ENCODE results near the gene FBXW8.

The FBXW8 gene

GRCh38 chr12:117013726-117014125 is 103.0 kb downstream of the FBXW8 start:
- H3K4me3 Mint-ChIP-seq = no peak overlapping the region
- H3K27me3 Mint-ChIP-seq = no peaks in the 10 kb centered on the region
- H3K27ac Mint-ChIP-seq = no peak overlapping the region
- ATAC-seq (replicated peaks) (no peak), DNase-seq (no peak)
- H3K4me1 Mint-ChIP-seq = peaks cover 0 to 6% of the 10 kb centered on the region in 2 donors
- H3K36me3 Mint-ChIP-seq = peaks cover 69 to 76% of the 10 kb centered on the region in 2 donors
- peaks cover 17 to 18% of the 10 kb centered on the region in 2 donors for H3K9me3 Mint-ChIP-seq

GRCh38 chr12:117014342-117014887 is 103.7 kb downstream of the FBXW8 start:
- no peak for ATAC-seq (replicated peaks)
- H3K4me1 Mint-ChIP-seq = peaks cover 2 to 6% of the 10 kb centered on the region in 2 donors
- peaks cover 71 to 77% of the 10 kb centered on the region in 2 donors for H3K36me3 Mint-ChIP-seq
- H3K27me3 Mint-ChIP-seq = no peaks in the 10 kb centered on the region
- peaks cover 17 to 18% of the 10 kb centered on the region in 2 donors for H3K9me3 Mint-ChIP-seq
- DNase-seq = no peak
- H3K4me3 Mint-ChIP-seq = no peak overlapping the region
- H3K27ac Mint-ChIP-seq = no peak overlapping the region

GRCh38 chr12:117015811-117016210 is 105.1 kb downstream of the FBXW8 start:
- Mint-ChIP-seq H3K27me3 (no peaks in the 10 kb centered on the region), H3K27ac (no peak overlapping the region), H3K4me3 (no peak overlapping the region), H3K4me1 (peaks cover 2 to 6% of the 10 kb centered on the region in 2 donors), H3K36me3 (peaks cover 71 to 76% of the 10 kb centered on the region in 2 donors), H3K9me3 (peaks cover 17 to 18% of the 10 kb centered on the region in 2 donors)
- no peak for ATAC-seq (replicated peaks)
- no peak for DNase-seq

- no peak overlapping the region for H3K4me3 Mint-ChIP-seq
- peaks cover 0 to 2% of the 10 kb centered on the region in 2 donors for H3K4me1 Mint-ChIP-seq
- DNase-seq = no peak
- no peaks in the 10 kb centered on the region for H3K27me3 Mint-ChIP-seq
- peaks cover 16 to 17% of the 10 kb centered on the region in 2 donors for H3K9me3 Mint-ChIP-seq
- no peak overlapping the region for H3K27ac Mint-ChIP-seq
- peaks cover 56 to 69% of the 10 kb centered on the region in 2 donors for H3K36me3 Mint-ChIP-seq
- no peak for ATAC-seq (replicated peaks)
Measured at GRCh38 chr12:117017807-117018206, 107.1 kb downstream of the FBXW8 start.

GRCh38 chr12:117018276-117018675 is 107.5 kb downstream of the FBXW8 start:
- Mint-ChIP-seq H3K4me1 (peaks cover 0 to 2% of the 10 kb centered on the region in 2 donors), H3K9me3 (peaks cover 13 to 15% of the 10 kb centered on the region in 2 donors), H3K27ac (no peak overlapping the region), H3K4me3 (no peak overlapping the region), H3K27me3 (no peaks in the 10 kb centered on the region), H3K36me3 (peaks cover 51 to 67% of the 10 kb centered on the region in 2 donors)
- no peak for DNase-seq
- ATAC-seq (replicated peaks) = no peak

- Mint-ChIP-seq H3K27me3 (no peaks in the 10 kb centered on the region), H3K27ac (peak overlapping the region; percentile 82), H3K4me1 (peaks cover 0 to 2% of the 10 kb centered on the region in 2 donors), H3K9me3 (peaks cover 13 to 14% of the 10 kb centered on the region in 2 donors), H3K36me3 (peaks cover 50 to 65% of the 10 kb centered on the region in 2 donors), H3K4me3 (no peak overlapping the region)
- no peak for DNase-seq
- no peak for ATAC-seq (replicated peaks)
Measured at GRCh38 chr12:117018685-117019084, 107.9 kb downstream of the FBXW8 start.

- Mint-ChIP-seq H3K27ac (no peak overlapping the region), H3K4me1 (peaks cover 0 to 2% of the 10 kb centered on the region in 2 donors)
Measured at GRCh38 chr12:117019866-117020265, 109.1 kb downstream of the FBXW8 start.

GRCh38 chr12:117020536-117021220 is 109.9 kb downstream of the FBXW8 start:
- no peak for DNase-seq
- Mint-ChIP-seq H3K27me3 (no peaks in the 10 kb centered on the region), H3K9me3 (peaks cover 2% of the 10 kb centered on the region in 2 donors), H3K4me1 (peaks cover 0 to 2% of the 10 kb centered on the region in 2 donors), H3K36me3 (peaks cover 45 to 58% of the 10 kb centered on the region in 2 donors), H3K4me3 (no peak overlapping the region), H3K27ac (no peak overlapping the region)
- ATAC-seq (replicated peaks) = no peak

More at GRCh38 chr12:117019866-117020265, 109.1 kb downstream of the FBXW8 start:
- H3K36me3 Mint-ChIP-seq = peaks cover 45 to 59% of the 10 kb centered on the region in 2 donors
- no peaks in the 10 kb centered on the region for H3K27me3 Mint-ChIP-seq
- no peak for ATAC-seq (replicated peaks)
- peaks cover 8% of the 10 kb centered on the region in 2 donors for H3K9me3 Mint-ChIP-seq
- no peak for DNase-seq
- H3K4me3 Mint-ChIP-seq = no peak overlapping the region

- H3K4me1 Mint-ChIP-seq = peaks cover 0 to 2% of the 10 kb centered on the region in 2 donors
- peaks cover 52 to 59% of the 10 kb centered on the region in 2 donors for H3K36me3 Mint-ChIP-seq
- no peaks in the 10 kb centered on the region for H3K27me3 Mint-ChIP-seq
- no peak for ATAC-seq (replicated peaks)
- H3K27ac Mint-ChIP-seq = no peak overlapping the region
- H3K4me3 Mint-ChIP-seq = no peak overlapping the region
- no peaks in the 10 kb centered on the region for H3K9me3 Mint-ChIP-seq
- no peak for DNase-seq
Measured at GRCh38 chr12:117022465-117022864, 111.7 kb downstream of the FBXW8 start.

- no peak for ATAC-seq (replicated peaks)
- Mint-ChIP-seq H3K4me1 (no peaks in the 10 kb centered on the region), H3K36me3 (peaks cover 46 to 63% of the 10 kb centered on the region in 2 donors)
Measured at GRCh38 chr12:117023998-117024960, 113.5 kb downstream of the FBXW8 start.

GRCh38 chr12:117024961-117025480 is 114.3 kb downstream of the FBXW8 start:
- Mint-ChIP-seq H3K27me3 (no peaks in the 10 kb centered on the region), H3K4me3 (no peak overlapping the region), H3K27ac (no peak overlapping the region), H3K9me3 (no peaks in the 10 kb centered on the region), H3K4me1 (no peaks in the 10 kb centered on the region), H3K36me3 (peaks cover 44 to 61% of the 10 kb centered on the region in 2 donors)
- DNase-seq (no peak), ATAC-seq (replicated peaks) (no peak)

More at GRCh38 chr12:117023998-117024960, 113.5 kb downstream of the FBXW8 start:
- no peaks in the 10 kb centered on the region for H3K9me3 Mint-ChIP-seq
- no peak overlapping the region for H3K4me3 Mint-ChIP-seq
- no peak for DNase-seq
- H3K27ac Mint-ChIP-seq = peak overlapping the region; percentile 31
- H3K27me3 Mint-ChIP-seq = no peaks in the 10 kb centered on the region

GRCh38 chr12:117025481-117026151 is 114.9 kb downstream of the FBXW8 start:
- no peak overlapping the region for H3K4me3 Mint-ChIP-seq
- DNase-seq (peak; percentile 17), ATAC-seq (replicated peaks) (peak; percentile 67 to 80)
- H3K27me3 Mint-ChIP-seq = no peaks in the 10 kb centered on the region
- peaks cover 44 to 61% of the 10 kb centered on the region in 2 donors for H3K36me3 Mint-ChIP-seq
- H3K27ac Mint-ChIP-seq = no peak overlapping the region
- no peaks in the 10 kb centered on the region for H3K9me3 Mint-ChIP-seq
- H3K4me1 Mint-ChIP-seq = no peaks in the 10 kb centered on the region

- ATAC-seq (replicated peaks) (no peak), DNase-seq (no peak)
- Mint-ChIP-seq H3K4me1 (no peaks in the 10 kb centered on the region), H3K27ac (no peak overlapping the region), H3K9me3 (no peaks in the 10 kb centered on the region), H3K4me3 (no peak overlapping the region), H3K36me3 (peaks cover 50 to 63% of the 10 kb centered on the region in 2 donors), H3K27me3 (no peaks in the 10 kb centered on the region)
Measured at GRCh38 chr12:117026343-117026742, 115.6 kb downstream of the FBXW8 start.

Data from stimulated activated naive B cell treated with anti-CD40 and anti-IgM and Interleukin-4, amounts not matched to agents 10 μg/mL and 1 μg/mL and 100 μg/mL, for 72 hours (primary cell).